KBM-7 (cell line): ENCODE results near the gene ARHGAP9.
"Not testable (repeated sequence)": the region's sequence is repeated elsewhere in the genome, so short reads cannot be mapped to it uniquely, and the experiment has no call there.

Experiments used
- DNase-seq: peaks from one replicate; pipeline ENCODE4 v3.0.0-alpha.2; 2015
- in situ Hi-C: fragments of 300-500 bp; cut with MboI; formaldehyde crosslinking; loops from 2 replicates; pipeline ENCODE4 v1.14.3; 2020; ENCODE audit warnings: low sequenced_read_pairs, low pct_unique_long_range_greater_than_20kb, mixed read lengths

Gene ARHGAP9

DNA sequence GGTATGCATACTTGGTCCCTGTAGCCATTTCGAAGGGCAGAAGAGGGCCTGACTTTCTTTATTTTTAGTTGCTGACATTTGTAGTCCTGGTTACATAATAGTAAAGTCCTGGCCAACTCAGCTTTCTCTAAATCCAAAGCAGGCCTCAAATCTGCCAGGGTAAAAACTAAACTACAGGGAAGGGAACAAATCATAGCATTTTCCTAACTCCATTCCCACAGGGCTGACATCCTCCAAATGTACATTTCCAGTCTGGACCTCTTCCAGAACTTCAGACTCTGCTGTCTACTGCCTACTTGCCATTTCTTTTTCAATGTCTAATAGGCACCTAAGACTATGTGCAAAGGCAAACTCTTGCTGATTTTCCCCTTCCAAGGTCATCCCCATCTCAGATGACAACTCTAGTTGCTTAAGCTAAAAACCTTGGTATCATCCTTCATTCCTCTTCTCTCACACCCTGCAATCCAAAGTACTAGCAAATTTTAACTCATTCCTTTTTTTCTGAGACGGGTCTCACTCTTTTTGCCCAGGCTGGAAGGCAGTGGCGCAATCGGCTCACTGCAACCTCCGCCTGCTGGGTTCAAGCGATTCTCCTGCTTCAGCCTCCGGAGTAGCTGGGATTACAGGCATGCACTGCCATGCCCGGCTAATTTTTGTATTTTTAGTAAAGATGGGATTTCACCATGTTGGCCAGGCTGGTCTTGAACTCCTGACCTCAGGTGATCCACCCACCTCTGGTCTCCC is 38.7 kb upstream of the ARHGAP9 start:
- DNase-seq = no peak
- in situ Hi-C loops = no loop called here

GRCh38 chr12:57517718-57518117 is 38.1 kb upstream of the ARHGAP9 start:
- in situ Hi-C loops, DNase-seq: not testable (repeated sequence)

DNA sequence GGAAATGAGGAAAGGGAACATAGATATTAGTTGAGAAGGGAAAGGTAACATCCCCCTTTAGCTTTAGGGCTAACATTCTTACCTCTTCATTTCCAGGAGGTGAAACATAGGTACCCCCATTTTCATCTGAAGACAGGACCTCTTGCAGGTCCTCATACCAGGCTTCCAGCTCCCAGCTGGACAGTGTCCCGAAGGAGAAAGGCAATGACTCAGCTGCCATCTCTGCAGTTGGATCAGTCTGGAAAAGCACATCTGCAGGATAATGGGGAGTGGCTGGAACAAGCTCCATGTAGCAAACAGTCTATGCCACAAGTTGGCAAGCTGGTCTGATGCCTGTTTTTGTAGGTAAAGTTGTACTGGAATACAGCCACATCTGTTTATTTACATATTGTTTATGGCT is 37.5 kb upstream of the ARHGAP9 start:
- DNase-seq = no peak
- in situ Hi-C loops = no loop called here

GRCh38 chr12:57516617-57517153 is 37.0 kb upstream of the ARHGAP9 start:
- in situ Hi-C loops = no loop called here

DNA sequence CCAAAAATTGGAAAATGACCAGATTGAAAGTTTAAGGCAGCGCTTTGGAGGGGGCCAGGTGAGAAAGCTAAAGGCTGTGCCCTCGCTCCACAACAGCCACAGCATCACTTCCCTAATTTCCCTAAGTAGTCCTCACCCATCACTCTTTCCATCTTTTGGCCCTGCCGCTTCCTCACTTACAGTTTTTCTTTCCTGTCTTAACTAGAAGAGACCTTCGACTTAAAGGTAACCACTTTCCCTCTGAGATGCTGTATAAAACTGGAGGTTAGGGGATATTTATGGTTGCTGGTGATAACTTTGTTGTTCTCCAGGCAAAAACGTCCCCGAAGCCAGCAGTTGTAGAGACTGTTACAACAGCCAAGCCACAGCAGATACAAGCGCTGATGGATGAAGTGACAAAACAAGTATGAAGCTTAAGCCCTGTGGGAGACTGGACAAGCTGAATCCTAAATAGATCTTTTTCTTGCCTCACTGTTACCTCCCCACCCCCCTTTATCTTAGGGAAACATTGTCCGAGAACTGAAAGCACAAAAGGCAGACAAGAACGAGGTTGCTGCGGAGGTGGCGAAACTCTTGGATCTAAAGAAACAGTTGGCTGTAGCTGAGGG is 36.4 kb upstream of the ARHGAP9 start:
- no peak for DNase-seq
- in situ Hi-C loops = no loop called here

More at GRCh38 chr12:57516617-57517153, 37.0 kb upstream of the ARHGAP9 start:
- no peak for DNase-seq

DNA sequence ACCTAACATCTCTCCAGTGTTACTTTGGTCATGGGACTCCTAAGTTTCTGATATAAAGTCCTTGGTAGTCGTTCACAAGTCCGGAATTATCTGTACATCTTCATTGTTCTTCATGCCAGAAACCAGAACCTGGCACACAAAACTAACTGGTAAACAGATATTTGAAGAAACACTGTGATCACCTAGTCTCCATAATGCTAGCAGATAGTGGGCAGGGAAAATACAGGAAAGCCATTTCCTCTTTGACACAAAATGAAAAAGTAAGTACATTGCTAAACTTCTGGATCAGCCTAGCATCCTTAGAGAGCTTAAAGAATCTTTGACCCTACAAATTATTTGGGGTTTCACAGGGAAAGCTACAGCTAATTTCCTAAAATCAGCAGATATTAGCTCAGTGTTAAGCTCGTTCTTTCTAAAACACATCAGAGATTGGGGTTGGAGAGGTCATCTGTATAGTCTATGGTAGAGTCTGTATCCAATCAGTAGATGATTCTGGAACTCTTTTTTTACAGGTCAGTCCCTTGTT is 35.8 kb upstream of the ARHGAP9 start:
- in situ Hi-C loops = no loop called here
- DNase-seq = no peak

DNA sequence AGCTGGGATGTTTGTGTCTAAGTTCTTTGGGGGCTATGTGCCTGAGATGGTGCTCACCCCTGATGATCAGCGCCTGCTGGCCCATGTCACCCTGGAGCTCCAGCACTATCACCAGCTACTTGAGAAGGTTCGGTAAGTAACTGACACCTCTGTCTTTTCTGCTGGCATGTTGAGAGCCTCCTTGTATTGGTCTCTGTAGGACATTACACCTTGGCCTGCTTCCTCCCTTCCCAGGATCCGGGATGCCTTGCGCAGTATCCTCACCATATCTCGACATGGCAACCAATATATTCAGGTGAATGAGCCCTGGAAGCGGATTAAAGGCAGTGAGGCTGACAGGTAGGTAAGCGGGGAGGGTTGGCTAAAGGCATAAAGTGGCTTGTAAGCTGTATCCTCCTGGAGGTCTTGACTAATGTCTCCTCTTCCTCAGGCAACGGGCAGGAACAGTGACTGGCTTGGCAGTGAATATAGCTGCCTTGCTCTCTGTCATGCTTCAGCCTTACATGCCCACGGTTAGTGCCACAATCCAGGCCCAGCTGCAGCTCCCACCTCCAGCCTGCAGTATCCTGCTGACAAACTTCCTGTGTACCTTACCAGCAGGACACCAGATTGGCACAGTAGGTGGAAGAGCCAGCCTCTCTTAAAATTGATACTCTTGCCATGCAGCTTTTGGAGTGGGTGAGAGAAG is 35.2 kb upstream of the ARHGAP9 start:
- no peak for DNase-seq
- in situ Hi-C loops = no loop called here

GRCh38 chr12:57514246-57514645 is 34.6 kb upstream of the ARHGAP9 start:
- DNase-seq, in situ Hi-C loops: not testable (repeated sequence)

GRCh38 chr12:57513677-57514076 is 34.0 kb upstream of the ARHGAP9 start:
- DNase-seq, in situ Hi-C loops: not testable (repeated sequence)

DNA sequence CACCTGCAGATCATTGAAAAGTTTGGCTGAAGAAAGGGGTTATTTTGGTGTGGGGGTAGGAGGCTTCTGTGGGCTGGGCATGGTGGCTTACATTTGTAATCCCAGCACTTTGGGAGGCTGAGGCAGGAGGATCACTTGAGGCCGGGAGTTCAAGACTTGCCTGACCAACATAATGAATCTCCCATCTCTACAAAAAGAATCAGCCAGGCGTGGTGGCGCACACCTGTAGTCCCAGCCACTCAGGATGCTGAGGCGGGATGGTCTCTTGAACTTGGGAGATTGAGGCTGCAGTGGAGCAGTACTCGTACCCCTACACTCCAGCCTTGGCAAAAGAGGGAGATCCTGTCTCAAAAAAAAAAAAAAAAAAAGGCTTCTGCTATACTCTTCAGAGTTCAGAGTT is 33.6 kb upstream of the ARHGAP9 start:
- in situ Hi-C loops = no loop called here
- no peak for DNase-seq

DNA sequence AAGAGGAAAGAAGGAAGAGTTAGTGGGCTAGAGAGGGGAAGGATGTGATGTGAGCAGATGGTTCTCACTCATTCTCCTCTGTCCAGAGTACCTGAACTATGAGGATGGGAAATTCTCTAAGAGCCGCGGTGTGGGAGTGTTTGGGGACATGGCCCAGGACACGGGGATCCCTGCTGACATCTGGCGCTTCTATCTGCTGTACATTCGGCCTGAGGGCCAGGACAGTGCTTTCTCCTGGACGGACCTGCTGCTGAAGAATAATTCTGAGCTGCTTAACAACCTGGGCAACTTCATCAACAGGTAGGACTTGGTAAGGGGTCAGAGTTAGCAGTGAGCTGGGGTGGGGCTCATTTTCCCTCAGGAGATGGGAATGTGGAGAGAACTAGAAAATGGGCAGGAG is 33.0 kb upstream of the ARHGAP9 start:
- DNase-seq = no peak
- in situ Hi-C loops = no loop called here

DNA sequence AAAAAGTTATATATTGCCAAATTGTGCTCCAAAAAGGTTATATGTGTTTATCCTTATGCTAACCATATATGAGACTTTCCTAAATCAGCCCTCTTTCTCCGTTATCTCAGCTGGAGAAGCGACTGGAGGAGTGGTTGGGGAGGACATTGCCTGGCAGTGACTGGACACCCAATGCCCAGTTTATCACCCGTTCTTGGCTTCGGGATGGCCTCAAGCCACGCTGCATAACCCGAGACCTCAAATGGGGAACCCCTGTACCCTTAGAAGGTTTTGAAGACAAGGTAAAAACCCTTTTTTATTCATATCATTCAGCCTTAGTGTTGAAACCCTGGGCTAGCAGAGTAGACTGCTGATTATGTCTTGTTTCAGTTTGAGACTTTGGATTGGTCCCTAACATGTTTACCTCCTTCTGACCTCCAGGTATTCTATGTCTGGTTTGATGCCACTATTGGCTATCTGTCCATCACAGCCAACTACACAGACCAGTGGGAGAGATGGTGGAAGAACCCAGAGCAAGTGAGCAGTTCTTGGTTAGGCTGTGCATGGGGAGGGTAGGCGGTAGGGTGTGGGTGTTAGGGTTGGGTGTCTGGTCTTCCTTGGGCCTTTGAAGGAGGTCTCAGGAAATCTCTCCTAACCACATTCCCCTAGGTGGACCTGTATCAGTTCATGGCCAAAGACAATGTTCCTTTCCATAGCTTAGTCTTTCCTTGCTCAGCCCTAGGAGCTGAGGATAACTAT is 32.1 kb upstream of the ARHGAP9 start:
- in situ Hi-C loops = no loop called here
- DNase-seq = no peak

DNA sequence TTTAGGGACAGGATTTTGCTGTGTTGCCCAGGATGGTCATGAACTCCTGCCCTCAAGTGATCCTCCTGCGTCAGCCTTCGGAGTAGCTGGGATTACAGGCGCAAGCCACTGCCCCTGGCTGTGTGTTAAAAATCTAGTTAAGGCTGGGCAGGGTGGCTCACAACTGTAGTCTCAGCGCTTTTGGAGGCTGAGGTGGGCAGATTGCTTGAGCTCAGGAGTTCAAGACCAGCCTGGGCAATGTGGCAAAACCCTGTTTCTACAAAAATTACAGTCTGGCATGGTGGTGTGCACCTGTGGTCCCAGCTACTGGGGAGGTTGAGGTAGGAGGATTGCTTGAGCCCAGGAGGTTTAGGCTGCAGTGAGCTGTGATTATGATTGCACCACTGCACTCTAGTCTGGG is 31.5 kb upstream of the ARHGAP9 start:
- DNase-seq = no peak
- in situ Hi-C loops = no loop called here

- DNase-seq, in situ Hi-C loops: not testable (repeated sequence)
These were observed 28.1 kb upstream of the ARHGAP9 start for GRCh38 chr12:57507796-57508195.

- DNase-seq, in situ Hi-C loops: not testable (repeated sequence)
These were observed 26.9 kb upstream of the ARHGAP9 start for GRCh38 chr12:57506541-57506940.

DNA sequence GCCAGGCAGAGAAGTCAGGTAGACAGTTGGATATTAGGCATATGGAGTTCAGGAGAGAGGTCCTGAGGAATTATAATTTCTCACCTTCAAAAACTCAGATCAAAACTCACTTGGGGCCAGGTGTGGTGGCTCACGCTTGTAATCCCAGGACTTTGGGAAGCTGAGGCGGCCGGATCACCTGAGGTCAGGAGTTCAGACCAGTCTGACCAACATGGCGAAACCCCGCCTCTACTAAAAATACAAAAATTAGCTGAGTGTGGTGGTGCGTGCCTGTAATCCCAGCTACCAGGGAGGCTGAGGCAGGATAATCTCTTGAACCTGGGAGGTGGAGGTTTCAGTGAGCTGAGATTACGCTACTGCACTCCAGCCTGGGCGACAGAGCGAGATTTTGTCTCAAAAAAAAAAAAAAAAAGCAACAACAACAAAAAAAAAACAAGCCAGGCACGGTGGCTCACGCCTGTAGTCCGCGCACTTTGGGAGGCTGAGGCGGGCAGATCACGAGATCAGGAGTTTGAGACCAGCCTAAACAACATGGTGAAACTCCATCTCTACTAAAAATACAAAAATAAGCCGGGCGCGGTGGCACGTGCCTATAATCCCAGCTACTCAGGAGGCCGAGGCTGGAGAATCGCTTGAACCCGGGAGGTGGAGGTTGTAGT is 22.8 kb upstream of the ARHGAP9 start:
- DNase-seq, in situ Hi-C loops: not testable (repeated sequence)

DNA sequence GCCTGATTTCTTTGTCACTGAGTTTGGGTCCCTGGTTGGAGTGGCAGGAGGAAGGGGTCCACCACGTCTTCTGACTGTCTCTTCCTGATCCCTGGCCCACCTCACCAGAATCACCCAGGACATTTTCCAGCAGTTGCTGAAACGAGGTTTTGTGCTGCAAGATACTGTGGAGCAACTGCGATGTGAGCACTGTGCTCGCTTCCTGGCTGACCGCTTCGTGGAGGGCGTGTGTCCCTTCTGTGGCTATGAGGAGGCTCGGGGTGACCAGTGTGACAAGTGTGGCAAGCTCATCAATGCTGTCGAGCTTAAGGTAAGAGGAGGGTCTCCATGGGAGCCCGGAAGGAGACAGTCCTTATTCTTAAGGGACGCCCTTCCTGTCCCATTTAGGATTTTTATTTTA is 20.5 kb upstream of the ARHGAP9 start:
- in situ Hi-C loops = no loop called here
- no peak for DNase-seq

- in situ Hi-C loops = no loop called here
- DNase-seq = no peak
These were observed 18.9 kb upstream of the ARHGAP9 start for GRCh38 chr12:57498571-57498970.

DNA sequence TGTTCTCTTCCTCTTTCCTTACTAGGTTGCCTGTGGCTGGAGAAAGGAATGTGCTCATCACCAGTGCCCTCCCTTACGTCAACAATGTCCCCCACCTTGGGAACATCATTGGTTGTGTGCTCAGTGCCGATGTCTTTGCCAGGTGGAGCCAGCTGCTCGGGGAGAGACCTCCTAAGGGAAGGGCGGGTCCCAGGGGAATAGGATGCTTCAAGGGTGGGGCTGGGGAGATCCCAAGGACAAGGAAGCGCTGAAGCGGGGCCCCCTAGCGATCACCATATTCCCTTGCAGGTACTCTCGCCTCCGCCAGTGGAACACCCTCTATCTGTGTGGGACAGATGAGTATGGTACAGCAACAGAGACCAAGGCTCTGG is 18.5 kb upstream of the ARHGAP9 start:
- no peak for DNase-seq
- in situ Hi-C loops = no loop called here
